GM23338 (cell line): ENCODE results near the gene KRTAP20-4. TPM values are rescaled to one million over a fixed set of nuclear protein-coding genes. Genes with fewer than 3 reads are reported as not detected.

Experiments
- ATAC-seq: fragments of 200-7000 bp; cut with Tn5 transposase; 3 replicates; pipeline ENCODE4 v1.9.1; 2020
- DNase-seq: peaks from one replicate; pipeline ENCODE4 v3.0.0-alpha.2; 2015; ENCODE audit warnings: low spot score
- H2AFZ ChIP-seq: fragments of 200-600 bp; sonication (generic); 2 replicates; pipeline ENCODE4 v1.8.0; 2016; ENCODE audit warnings: antibody characterized with exemption, mild to moderate bottlenecking, moderate library complexity
- H3F3A ChIP-seq: fragments of 200-600 bp; sonication (generic); replicated peaks from 2 replicates; pipeline ENCODE4 v1.8.0; 2017; ENCODE audit warnings: antibody characterized with exemption, mixed run types, low read depth
- H3K27ac ChIP-seq: fragments of 200-600 bp; sonication (generic); 2 replicates; pipeline ENCODE4 v1.6.1; 2016; ENCODE audit warnings: low read depth
- H3K27me3 ChIP-seq: fragments of 200-600 bp; sonication (generic); 2 replicates; pipeline ENCODE4 v1.8.0; 2016; ENCODE audit warnings: mild to moderate bottlenecking, mixed run types, moderate library complexity; ENCODE audit not compliant: insufficient read depth
- H3K36me3 ChIP-seq: fragments of 200-600 bp; sonication (generic); 2 replicates; pipeline ENCODE4 v1.8.0; 2016; ENCODE audit warnings: mild to moderate bottlenecking; ENCODE audit not compliant: insufficient read depth
- H3K4me1 ChIP-seq: fragments of 200-600 bp; sonication (generic); 2 replicates; pipeline ENCODE4 v1.8.0; 2016; ENCODE audit warnings: mild to moderate bottlenecking, moderate library complexity; ENCODE audit not compliant: insufficient read depth
- H3K4me2 ChIP-seq: fragments of 200-600 bp; sonication (generic); 2 replicates; pipeline ENCODE4 v1.7.1; 2017; ENCODE audit warnings: mixed run types
- H3K4me3 ChIP-seq: fragments of 200-600 bp; sonication (generic); 2 replicates; pipeline ENCODE4 v1.6.1; 2016; ENCODE audit warnings: mixed run types
- H3K79me2 ChIP-seq: fragments of 200-600 bp; sonication (generic); replicated peaks from 2 replicates; pipeline ENCODE4 v1.8.0; 2017; ENCODE audit warnings: mild to moderate bottlenecking; ENCODE audit not compliant: insufficient read depth
- H3K9me2 ChIP-seq: fragments of 200-600 bp; sonication (generic); 2 replicates; pipeline ENCODE4 v1.8.0; 2017; ENCODE audit not compliant: insufficient read depth
- H4K20me1 ChIP-seq: fragments of 200-600 bp; sonication (generic); replicated peaks from 2 replicates; pipeline ENCODE4 v1.8.0; 2017; ENCODE audit warnings: mild to moderate bottlenecking; ENCODE audit not compliant: insufficient read depth
- H3K27ac Mint-ChIP-seq: 2 replicates; pipeline ENCODE4 v1.8.0; 2020; ENCODE audit warnings: inconsistent platforms, mild to moderate bottlenecking, moderate library complexity, mixed read lengths
- H3K27me3 Mint-ChIP-seq: 3 replicates; pipeline ENCODE4 v1.8.0; 2022; ENCODE audit warnings: low read depth, mild to moderate bottlenecking, moderate library complexity, mixed read lengths, inconsistent platforms; ENCODE audit not compliant: insufficient read depth, poor library complexity
- H3K36me3 Mint-ChIP-seq: 3 replicates; pipeline ENCODE4 v1.8.0; 2021; ENCODE audit warnings: low read depth, mild to moderate bottlenecking, inconsistent platforms, moderate library complexity, mixed read lengths
- H3K4me1 Mint-ChIP-seq: 3 replicates; pipeline ENCODE4 v1.8.0; 2020; ENCODE audit warnings: mild to moderate bottlenecking, inconsistent platforms, mixed read lengths
- H3K4me3 Mint-ChIP-seq: 3 replicates; pipeline ENCODE4 v1.8.0; 2021; ENCODE audit warnings: moderate library complexity, mild to moderate bottlenecking, inconsistent platforms, mixed read lengths
- H3K9me3 Mint-ChIP-seq: 3 replicates; pipeline ENCODE4 v1.8.0; 2020; ENCODE audit warnings: moderate library complexity, mild to moderate bottlenecking, inconsistent platforms, mixed read lengths
- CREB1 ChIP-seq: fragments of 250-450 bp; sonication (Bioruptor Pico); IDR thresholded peaks from 2 replicates; pipeline ENCODE4 v1.5.0; 2020; ENCODE audit warnings: low read depth, mild to moderate bottlenecking, moderate library complexity
- ETS1 ChIP-seq: IDR thresholded peaks from 2 replicates; pipeline ENCODE4 v1.6.1; 2016; ENCODE audit warnings: antibody characterized with exemption
- EZH2 ChIP-seq: fragments of 200-600 bp; sonication (generic); IDR thresholded peaks from one replicate; pipeline ENCODE4 v1.8.0; 2017; ENCODE audit warnings: antibody characterized with exemption, mild to moderate bottlenecking, low read depth; ENCODE audit not compliant: unreplicated experiment
- EZH2phosphoT487 ChIP-seq: fragments of 200-600 bp; sonication (generic); IDR thresholded peaks from one replicate; pipeline ENCODE4 v1.8.1; 2018; ENCODE audit warnings: antibody characterized with exemption; ENCODE audit not compliant: unreplicated experiment
- JUNB ChIP-seq: IDR thresholded peaks from one replicate; pipeline ENCODE4 v1.6.1; 2016; ENCODE audit warnings: antibody characterized with exemption; ENCODE audit not compliant: unreplicated experiment
- NANOG ChIP-seq: IDR thresholded peaks from 2 replicates; pipeline ENCODE4 v1.6.1; 2016; ENCODE audit warnings: antibody characterized with exemption, borderline replicate concordance
- POLR2AphosphoS5 ChIP-seq: IDR thresholded peaks from 2 replicates; pipeline ENCODE4 v1.6.1; 2016; ENCODE audit warnings: antibody characterized with exemption, low read depth
- REST ChIP-seq: IDR thresholded peaks from one replicate; pipeline ENCODE4 v1.6.1; 2018; ENCODE audit warnings: antibody characterized with exemption; ENCODE audit not compliant: unreplicated experiment
- STAT1 ChIP-seq: IDR thresholded peaks from one replicate; pipeline ENCODE4 v1.6.1; 2016; ENCODE audit warnings: antibody characterized with exemption; ENCODE audit not compliant: unreplicated experiment
- ZNF114 ChIP-seq: fragments of 250-450 bp; sonication (Bioruptor Pico); IDR thresholded peaks from 2 replicates; pipeline ENCODE4 v1.5.0; 2020; ENCODE audit warnings: mild to moderate bottlenecking, moderate library complexity
- ZNF331 ChIP-seq: fragments of 250-450 bp; sonication (Bioruptor Pico); IDR thresholded peaks from 2 replicates; pipeline ENCODE4 v1.5.0; 2020; ENCODE audit warnings: low read depth, mild to moderate bottlenecking, moderate library complexity
- ZNF462 ChIP-seq: fragments of 250-450 bp; sonication (Bioruptor Pico); IDR thresholded peaks from 2 replicates; pipeline ENCODE4 v1.5.0; 2020; ENCODE audit warnings: mild to moderate bottlenecking, moderate library complexity
- polyA plus RNA-seq: library from polyadenylated mRNA; unstranded; fragments of >200 nt; fragmentation: Nextera tagmentation; extraction: Ambion mirVana; gene quantifications from 2 replicates; pipeline ENCODE4 v1.2.1, GENCODE V29; 2016
- total RNA-seq: library from RNA; depleted of rRNA; stranded (reverse); fragments of >200 nt; shearing (Covaris generic); gene quantifications from 2 replicates; pipeline ENCODE4 v1.2.3, GENCODE V29; 2014
- TF ChIP-seq, protein P1 (sequence below), 2 experiments: fragments of 200-600 bp in 1 of 2; sonication (generic) in 1 of 2; conservative IDR thresholded peaks; 2 replicates each; pipeline versions ENCODE4 v1.5.1 to v1.6.1; 2016 to 2017; ENCODE audit warnings: antibody characterized with exemption in 2 of 2, low read depth in 2 of 2, mild to moderate bottlenecking in 2 of 2, moderate library complexity in 1 of 2

The KRTAP20-4 gene
- total and polyA plus RNA-seq, 2 experiments from 2014 or later = not detected

- TF ChIP-seq EZH2 (no peak), JUNB (no peak)
These were observed 26.5 kb downstream of the KRTAP20-4 start (continued) for GRCh38 chr21:30646904-30647414.

DNA sequence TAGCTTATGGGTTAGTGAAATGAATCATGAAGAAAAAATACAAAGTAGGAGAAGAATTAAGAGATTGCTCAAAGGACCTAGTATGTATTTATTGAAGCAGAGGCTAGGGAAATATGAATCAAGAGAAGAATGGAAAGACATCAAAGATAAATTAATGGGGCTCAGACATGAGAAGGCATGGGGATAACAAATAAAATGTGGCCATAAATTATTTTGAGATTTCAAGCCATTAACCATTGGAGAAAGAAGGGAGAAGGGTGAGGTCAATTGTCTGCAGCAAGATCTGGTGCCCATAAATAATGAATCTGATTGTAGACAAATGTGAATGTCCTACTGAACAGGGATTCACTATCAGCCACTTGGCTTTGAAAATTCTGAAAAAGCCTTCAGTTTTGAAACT is 32.5 kb downstream of the KRTAP20-4 start:
- no peak for ATAC-seq
- Mint-ChIP-seq H3K9me3 (no peaks in the 10 kb centered on the region; the same call in 2 of the 3 replicates), H3K27ac (no peak overlapping the region), H3K4me1 (no peaks in the 10 kb centered on the region), H3K4me3 (no peak overlapping the region), H3K27me3 (no peaks in the 10 kb centered on the region), H3K36me3 (no peaks in the 10 kb centered on the region)
- H3K27me3 ChIP-seq = no peaks in the 10 kb centered on the region
- DNase-seq = no peak
- TF ChIP-seq, protein P1, sequence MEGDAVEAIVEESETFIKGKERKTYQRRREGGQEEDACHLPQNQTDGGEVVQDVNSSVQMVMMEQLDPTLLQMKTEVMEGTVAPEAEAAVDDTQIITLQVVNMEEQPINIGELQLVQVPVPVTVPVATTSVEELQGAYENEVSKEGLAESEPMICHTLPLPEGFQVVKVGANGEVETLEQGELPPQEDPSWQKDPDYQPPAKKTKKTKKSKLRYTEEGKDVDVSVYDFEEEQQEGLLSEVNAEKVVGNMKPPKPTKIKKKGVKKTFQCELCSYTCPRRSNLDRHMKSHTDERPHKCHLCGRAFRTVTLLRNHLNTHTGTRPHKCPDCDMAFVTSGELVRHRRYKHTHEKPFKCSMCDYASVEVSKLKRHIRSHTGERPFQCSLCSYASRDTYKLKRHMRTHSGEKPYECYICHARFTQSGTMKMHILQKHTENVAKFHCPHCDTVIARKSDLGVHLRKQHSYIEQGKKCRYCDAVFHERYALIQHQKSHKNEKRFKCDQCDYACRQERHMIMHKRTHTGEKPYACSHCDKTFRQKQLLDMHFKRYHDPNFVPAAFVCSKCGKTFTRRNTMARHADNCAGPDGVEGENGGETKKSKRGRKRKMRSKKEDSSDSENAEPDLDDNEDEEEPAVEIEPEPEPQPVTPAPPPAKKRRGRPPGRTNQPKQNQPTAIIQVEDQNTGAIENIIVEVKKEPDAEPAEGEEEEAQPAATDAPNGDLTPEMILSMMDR (conservative IDR thresholded peaks at IDR 0.05; ENCODE audit: low read depth in 2 of 2) = no peak
- TF ChIP-seq JUNB = no peak
- TF ChIP-seq REST = no peak
- no peak for TF ChIP-seq CREB1
- no peak for TF ChIP-seq ZNF114 (CRISPR knock-in tag)
- no peak for TF ChIP-seq ETS1
- TF ChIP-seq NANOG = no peak
- TF ChIP-seq EZH2 = no peak
- no peak for TF ChIP-seq STAT1
- TF ChIP-seq EZH2phosphoT487 = no peak
- no peak for TF ChIP-seq POLR2AphosphoS5
- no peak for TF ChIP-seq ZNF462 (CRISPR knock-in tag)
- TF ChIP-seq ZNF331 (CRISPR knock-in tag) = no peak
- H2AFZ ChIP-seq = no peak overlapping the region
- H3K27ac ChIP-seq = no peak overlapping the region
- H3K4me2 ChIP-seq = no peak overlapping the region
- H3K4me1 ChIP-seq = no peaks in the 10 kb centered on the region
- no peaks in the 10 kb centered on the region for H4K20me1 ChIP-seq
- no peaks in the 10 kb centered on the region for H3K79me2 ChIP-seq
- no peak overlapping the region for H3K4me3 ChIP-seq
- no peaks in the 10 kb centered on the region for H3K36me3 ChIP-seq
- H3F3A ChIP-seq = no peaks in the 10 kb centered on the region
- H3K9me2 ChIP-seq = no peaks in the 10 kb centered on the region
